GM19238 (cell line): ENCODE data around the gene TPX2.

Experiments used
- DNase-seq: peaks from one replicate; pipeline ENCODE4 v3.0.0; 2011; ENCODE audit warnings: low spot score; ENCODE audit not compliant: insufficient read length

TPX2 gene

GRCh38 chr20:31831771-31832306, 92.7 kb downstream of the TPX2 start:
- DNase-seq, result no peak

DNA sequence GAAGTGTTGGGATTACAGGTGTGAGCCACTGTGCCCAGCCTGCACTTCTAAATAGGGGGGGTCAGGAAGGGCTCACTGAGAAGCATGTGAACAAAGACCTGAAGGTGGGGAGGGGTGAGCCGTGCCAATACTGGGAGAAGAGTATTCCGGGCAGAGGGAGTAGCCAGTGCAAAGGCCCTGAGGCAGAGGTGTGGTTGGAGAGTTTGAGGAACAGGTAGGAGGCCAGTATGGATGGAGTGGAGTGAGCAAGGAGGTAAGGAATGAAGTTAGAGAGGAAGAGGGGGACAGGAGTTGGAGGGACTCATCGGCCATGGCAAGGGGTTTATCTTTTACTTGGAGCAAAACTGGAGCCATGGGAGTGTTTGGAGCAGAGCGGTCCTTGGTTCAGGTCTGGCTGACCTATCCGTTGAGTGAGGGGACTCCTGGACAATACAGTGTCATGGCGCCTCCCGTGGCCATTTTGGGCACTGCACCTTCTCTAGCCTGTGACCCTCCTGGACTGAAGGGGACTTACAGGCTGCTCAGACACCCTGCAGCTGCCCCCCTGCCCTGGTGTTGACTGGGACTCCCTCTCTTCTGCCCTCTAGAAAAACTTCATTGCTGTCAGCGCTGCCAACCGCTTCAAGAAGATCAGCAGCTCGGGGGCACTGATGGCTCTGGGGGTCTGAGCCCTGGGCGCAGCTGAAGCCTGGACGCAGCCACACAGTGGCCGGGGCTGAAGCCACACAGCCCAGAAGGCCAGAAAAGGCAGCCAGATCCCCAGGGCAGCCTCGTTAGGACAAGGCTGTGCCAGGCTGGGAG, 94.2 kb downstream of the TPX2 start:
- peak; percentile 57 for DNase-seq

DNA sequence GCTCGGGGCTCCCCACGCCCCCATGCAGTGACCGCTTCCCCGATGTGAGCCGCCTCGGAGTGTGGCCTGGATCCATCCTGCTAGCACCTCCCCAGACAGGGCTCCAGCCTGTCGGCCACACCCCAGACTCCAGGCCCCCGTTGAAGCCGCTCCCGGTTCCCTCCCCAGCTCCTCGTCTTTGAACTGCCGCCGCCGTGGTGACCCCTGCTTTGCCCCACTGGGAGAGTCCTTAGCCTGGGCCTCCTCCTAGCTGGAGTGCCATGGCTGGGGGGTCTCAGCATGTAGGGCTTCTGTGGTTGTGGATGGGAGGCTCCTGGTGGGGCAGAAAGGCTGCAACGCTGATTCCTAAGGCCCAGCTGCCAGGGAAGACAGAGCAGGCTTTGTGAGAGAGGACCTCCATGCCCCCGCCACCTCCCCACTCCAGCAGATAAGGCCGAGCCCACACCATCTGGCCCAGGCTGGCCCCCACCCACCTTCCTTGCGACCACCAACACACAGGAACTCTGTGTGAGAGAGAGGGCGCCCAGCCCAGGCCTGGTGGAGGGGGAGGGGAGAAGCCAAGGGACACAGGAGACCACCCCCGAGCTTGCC, 94.9 kb downstream of the TPX2 start:
- no peak for DNase-seq

GRCh38 chr20:31835554-31835953, 96.5 kb downstream of the TPX2 start:
- DNase-seq, result no peak

GRCh38 chr20:31835977-31836852, 97.1 kb downstream of the TPX2 start:
- peak; percentile 54 for DNase-seq

DNA sequence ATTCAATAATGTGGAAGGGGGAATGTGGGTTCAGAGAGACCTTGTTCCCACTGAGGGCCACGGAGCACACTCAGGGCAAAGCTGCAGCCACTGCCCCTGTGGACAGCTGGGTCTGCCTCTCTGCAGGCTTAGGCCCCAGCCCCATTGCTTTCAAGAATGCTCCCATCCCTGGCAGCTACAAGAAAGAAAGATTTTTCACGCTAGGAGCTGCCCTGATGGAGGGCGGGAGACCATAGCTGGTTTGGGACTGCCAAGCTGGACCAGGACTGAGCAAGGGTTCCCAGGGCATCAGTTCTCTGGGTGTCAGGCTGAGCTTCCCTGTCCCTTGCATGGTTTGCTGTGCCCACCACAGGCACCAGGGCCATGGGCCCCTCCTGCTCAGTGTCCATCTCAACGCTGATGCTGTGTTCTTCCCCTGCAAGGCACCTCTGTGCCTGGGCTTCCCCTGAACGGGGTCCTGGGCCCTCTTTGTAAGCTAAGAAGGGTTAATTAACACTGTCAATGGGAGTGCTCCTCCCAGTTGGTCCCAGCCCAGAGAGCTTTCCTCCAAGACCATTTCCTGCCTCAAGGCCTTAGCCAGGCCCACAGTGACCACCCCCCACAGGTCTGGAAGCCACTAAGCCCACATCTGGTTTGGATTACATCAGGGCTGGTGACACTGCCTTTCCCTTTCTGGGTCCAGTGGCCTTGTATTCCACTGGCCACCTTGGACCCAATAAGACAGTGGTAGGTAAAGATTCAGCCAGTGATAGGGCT, 97.9 kb downstream of the TPX2 start:
- DNase-seq, result no peak

DNA sequence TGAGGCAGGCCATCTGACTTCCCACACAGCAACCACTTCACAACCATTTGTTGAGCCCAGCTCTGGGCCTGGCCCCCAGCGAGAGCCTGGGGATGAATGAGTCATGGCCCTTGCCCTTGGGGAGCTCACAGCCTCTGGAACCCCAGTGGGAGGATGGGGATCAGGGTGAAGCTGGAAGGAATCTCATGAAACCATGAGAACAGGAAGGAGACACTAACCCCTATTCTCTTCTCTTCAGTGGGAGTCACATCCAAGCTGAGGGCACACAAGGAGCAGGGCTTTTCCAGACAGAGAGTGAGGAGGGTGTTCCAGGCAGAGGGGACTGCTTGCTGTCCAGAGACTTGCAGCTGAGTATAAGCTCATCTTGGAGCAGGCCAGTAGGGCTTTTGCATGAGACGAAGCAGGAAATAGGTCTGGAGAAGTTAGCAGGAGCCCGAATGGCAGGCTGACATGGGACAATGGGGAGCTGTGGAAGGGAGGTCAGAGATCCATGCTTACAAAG, 98.9 kb downstream of the TPX2 start:
- no peak for DNase-seq

GRCh38 chr20:31838646-31839292, 99.7 kb downstream of the TPX2 start:
- DNase-seq, result no peak

DNA sequence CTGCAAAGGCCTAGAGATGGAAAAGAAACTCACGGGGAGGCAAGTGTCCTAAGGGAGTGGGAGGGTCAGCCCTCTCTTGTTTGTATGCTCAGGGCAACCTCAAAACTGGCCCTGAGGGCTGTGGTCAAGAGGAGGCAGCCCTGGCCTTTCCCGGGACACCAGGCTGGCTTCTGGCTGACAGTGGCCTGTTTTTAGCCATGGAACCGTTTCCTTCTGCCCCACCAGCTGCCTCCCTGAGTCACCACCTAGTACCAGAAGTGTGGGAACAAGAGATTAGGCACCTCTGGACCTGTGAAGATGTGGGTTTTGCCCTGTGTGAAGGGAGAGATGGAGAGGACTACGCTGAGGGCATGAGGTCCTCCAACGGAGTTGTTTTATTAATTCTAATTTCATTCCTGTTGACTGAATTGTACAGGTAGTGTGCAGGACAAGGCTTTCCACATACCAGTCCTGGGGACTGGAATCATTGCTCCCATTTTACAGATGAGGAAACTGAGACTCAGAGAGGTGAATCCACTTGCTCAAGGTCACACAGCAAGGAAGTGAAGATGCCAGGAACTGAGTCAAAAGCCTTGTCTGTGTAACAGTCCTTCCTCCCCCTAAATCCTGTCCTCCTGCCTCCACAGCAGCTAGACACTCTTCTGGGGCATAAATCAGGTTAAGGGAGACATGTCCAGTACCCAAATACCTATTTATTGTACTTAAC, 100.8 kb downstream of the TPX2 start:
- no peak for DNase-seq

DNA sequence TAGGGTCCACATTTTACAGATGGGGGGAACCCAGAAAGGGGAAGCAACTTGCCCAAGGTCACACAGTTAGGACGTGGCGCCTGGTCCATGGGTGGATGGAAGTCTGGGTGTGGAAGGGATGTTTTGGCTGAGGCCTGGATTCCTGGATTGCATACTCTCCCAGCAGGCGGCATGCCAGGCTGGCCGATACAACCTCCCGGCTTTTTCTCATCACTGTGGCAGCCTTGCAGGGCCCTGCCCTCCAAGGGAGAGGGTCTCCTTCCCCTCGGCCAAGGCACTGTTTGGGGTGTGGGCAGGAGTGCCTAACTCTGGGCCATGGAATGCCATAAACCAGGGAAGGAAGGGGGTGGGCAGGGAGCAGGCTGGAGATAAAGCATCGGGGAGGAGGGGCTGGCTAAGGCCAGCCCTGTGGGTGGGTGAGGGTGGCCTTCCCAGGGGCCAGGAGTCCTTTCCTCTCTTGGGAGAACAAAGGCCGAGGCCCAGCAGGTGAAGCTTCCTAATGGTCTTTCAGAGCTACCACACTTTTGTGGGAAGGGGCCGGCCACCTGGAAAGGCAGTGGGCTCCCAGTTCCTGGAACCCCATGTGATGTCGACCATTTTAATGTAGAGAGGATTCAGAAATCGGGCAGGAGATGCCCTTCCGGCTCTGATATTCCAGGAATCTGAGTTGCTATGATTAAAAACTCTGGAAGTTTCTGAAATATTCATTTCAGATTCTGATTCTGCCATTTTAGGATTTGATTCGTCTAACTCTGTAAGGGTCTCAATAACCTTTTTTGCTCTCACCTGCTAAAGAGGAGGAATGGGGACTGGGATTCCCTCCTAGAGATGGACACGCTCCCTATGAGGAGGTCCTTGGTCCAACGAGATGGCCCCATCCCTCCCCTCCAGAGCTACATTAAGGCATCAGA, 102.1 kb downstream of the TPX2 start:
- DNase-seq, result no peak

- DNase-seq, result no peak
Measured at GRCh38 chr20:31841928-31842327, 102.8 kb downstream of the TPX2 start.

DNA sequence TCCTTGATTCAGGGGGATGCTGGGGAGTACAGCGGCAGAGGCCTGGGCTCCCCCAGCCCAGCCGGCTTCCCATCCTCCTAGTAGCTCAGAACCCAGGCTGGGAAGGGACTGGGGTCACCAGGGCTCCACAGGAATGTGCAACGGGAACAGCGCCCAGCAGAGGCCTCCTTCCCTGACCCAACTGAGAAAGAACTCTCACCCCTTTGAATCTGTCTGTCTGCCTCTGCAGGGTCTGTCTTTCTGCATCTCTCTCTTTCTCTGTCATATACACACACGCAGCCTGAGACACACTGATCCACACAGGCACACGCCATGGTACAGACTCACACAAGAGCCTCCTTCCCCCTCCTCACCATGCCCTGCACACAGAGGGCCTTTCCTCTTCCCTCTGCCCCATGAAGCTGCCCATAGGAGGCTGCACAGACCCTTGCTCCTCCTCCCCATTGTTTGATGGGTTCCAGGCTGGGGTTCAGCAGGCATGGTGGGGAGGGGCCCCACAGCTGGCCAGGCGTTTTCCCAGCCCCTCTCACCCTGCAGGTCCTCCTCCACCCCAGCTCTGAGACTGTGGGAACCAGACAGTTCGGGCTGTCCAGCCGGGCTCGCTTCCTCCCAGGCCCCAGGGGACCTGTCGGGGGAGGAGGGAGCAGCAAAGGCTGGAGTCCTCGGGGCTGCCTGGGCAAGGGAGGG, 103.5 kb downstream of the TPX2 start:
- no peak for DNase-seq

DNA sequence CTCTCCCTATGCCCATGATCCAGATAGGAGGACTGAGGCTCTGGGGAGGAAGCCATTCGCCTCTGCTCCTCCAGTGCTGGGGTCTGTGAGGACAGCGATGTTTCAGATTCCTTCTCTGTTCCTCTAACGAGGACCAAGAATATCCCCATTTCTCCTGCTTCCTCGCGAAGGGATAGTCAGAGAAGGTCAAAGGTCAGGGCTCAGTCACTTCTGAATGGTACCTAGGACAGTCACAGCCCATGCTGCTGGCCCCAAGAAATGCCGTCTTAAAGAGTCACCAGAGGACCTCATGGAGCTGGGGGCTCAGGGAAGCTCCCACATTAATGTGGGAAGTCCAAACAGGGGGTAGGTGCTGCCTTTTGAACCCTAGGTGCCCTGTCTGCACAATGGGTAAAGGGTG, 104.2 kb downstream of the TPX2 start:
- no peak for DNase-seq

DNA sequence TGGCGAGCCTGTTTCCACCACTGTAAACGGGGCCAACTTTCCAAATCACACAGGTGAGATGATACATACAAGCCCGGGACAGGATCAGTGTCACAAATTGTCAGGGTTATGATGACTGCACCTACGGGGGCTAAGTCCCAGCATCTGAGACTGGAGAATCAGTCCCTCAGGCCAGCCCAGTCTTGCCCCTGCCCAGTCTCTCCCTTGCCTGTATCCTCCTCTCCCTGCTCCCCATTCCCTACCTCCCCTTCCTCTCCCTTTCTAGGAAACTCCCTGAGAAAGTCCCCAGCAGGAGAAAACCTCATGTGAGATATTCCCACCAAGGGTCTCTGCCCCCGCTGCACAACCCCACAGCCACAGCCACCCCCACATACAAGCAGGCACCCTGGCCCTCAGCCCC, 104.8 kb downstream of the TPX2 start:
- no peak for DNase-seq

DNA sequence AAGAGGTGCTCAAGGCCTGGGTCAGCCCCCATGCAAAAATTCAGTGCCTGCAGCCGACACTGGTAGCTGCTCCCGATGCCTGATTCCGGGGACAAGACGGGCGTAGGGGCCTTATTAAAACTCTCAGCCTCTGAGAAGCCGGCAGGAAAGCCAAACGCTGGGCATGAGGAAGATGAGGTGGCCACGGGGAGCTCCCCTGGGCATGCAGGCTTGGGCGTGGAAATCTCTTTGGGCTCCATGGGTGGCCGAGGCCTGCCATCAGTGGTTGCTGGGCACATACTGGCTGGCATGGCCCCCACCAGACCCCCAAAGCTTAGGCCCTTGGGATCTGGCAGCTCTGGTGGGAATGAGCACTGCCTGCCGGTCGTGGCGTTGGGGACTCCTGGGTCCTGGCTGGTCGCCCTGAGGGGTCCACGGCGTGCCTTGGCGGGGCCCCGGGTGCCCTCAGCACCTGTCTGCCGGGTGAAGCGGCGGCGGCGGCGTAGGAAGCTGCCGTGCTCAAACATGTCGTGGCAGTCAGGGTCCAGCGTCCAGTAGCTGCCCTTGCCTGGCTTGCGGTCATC, 105.7 kb downstream of the TPX2 start:
- DNase-seq, result no peak

DNA sequence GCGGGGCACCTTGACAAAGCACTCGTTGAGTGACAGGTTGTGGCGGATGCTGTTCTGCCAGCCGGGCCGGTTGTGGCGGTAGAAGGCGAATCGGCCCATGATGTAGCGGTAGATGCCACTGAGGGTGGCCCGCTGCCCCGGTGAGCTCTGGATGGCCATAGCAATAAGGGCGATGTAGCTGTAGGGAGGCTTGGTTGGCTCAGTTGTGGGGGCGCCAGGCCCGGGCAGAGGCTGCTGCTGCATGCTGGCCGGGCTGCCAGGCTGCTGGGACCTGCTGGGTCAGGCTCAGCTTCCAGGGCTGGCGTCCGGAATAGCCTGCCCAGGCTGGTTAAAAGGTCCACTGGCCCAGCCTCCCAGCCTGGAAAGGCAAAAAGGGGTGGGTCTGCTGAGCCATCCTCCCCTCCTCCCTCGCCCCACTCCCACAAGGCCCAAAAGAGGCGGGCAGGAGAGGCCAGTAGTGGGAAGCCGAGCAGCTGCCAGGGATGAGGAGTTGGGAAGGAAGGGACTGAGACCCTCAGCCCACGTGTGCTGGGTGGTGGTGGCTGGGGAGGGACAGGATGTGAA, 106.3 kb downstream of the TPX2 start, which contains the start of gene FOXS1:
Gene FOXS1, minus strand, starts transcription at position 305 of the 564 bp plus-strand sequence. Its CDS starts 62 bp downstream, at position 243.
- DNase-seq, result no peak

GRCh38 chr20:31846793-31847138, 107.7 kb downstream of the TPX2 start:
- no peak for DNase-seq
